Stimulated activated naive CD8-positive, alpha-beta T cell treated with anti-CD3 and anti-CD28 coated beads, Interleukin-15, Interleukin-2, amounts not matched to agents 100 ng/mL and 50 ng/mL, for 24 hours (primary cell): ENCODE data around the gene FGF8.

ENCODE experiments used
- H3K27ac Mint-ChIP-seq: one replicate; pipeline ENCODE4 v1.8.0; 2021; ENCODE audit warnings: mild to moderate bottlenecking, mixed read lengths
- H3K27me3 Mint-ChIP-seq: one replicate; pipeline ENCODE4 v1.8.0; 2021; ENCODE audit warnings: mixed read lengths
- H3K36me3 Mint-ChIP-seq: one replicate; pipeline ENCODE4 v1.8.0; 2021; ENCODE audit warnings: low read depth, mixed read lengths
- H3K4me1 Mint-ChIP-seq: one replicate; pipeline ENCODE4 v1.8.0; 2021; ENCODE audit warnings: low read depth, mixed read lengths
- H3K4me3 Mint-ChIP-seq: one replicate; pipeline ENCODE4 v1.8.0; 2021; ENCODE audit warnings: mild to moderate bottlenecking, mixed read lengths
- H3K9me3 Mint-ChIP-seq: one replicate; pipeline ENCODE4 v1.8.0; 2021; ENCODE audit warnings: mixed read lengths

The FGF8 gene

GRCh38 chr10:101775273-101776160, at the start of gene FGF8:
FGF8 (minus strand) TSS chr10:101776114; CDS start chr10:101775900, 214 bp downstream.
- Mint-ChIP-seq H3K9me3 (no peaks in the 10 kb centered on the region), H3K4me3 (peak within 1 kb of the TSS; percentile 13), H3K4me1 (peaks cover 20% of the 10 kb centered on the region), H3K27me3 (peaks cover 56% of the 10 kb centered on the region), H3K36me3 (peaks cover 15% of the 10 kb centered on the region), H3K27ac (no peak within 1 kb of the TSS)

DNA sequence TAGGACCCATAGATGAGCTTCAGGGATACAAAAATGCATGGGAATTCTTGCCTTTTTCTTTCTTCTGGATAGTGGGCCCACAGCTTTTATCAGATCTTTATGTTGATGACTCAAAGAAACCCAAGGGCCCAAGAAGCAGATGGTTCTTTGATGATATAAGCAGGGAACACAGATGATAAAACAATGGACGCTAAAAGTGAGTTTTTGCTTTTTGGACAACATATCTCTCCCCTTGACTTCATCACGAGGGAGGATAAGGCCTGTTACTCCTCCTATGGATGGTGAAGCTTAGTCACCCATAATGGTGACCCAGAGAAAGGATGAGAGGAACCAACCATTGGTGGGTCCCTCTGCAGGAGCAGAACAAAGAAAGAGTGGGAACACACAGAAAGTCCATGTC, 48.8 kb upstream of the FGF8 start:
- Mint-ChIP-seq H3K27me3 (no peaks in the 10 kb centered on the region), H3K4me3 (no peak overlapping the region), H3K27ac (no peak overlapping the region), H3K4me1 (peaks cover 20% of the 10 kb centered on the region), H3K9me3 (no peaks in the 10 kb centered on the region), H3K36me3 (peaks cover 8% of the 10 kb centered on the region)

- H3K4me3 Mint-ChIP-seq: peak overlapping the region; percentile 90
- H3K9me3 Mint-ChIP-seq: no peaks in the 10 kb centered on the region
- H3K4me1 Mint-ChIP-seq: peaks cover 41% of the 10 kb centered on the region
- peak overlapping the region; percentile 98 for H3K27ac Mint-ChIP-seq
- H3K27me3 Mint-ChIP-seq: no peaks in the 10 kb centered on the region
- peaks cover 22% of the 10 kb centered on the region for H3K36me3 Mint-ChIP-seq
Measured at GRCh38 chr10:101818872-101819633, 43.1 kb upstream of the FGF8 start.

GRCh38 chr10:101818119-101818871, 42.4 kb upstream of the FGF8 start, which contains the start of gene OGA:
OGA (minus strand) TSS chr10:101818444; CDS start chr10:101818022, 422 bp downstream.
- H3K36me3 Mint-ChIP-seq: peaks cover 27% of the 10 kb centered on the region
- H3K4me3 Mint-ChIP-seq: peak within 1 kb of the TSS; percentile 90

DNA sequence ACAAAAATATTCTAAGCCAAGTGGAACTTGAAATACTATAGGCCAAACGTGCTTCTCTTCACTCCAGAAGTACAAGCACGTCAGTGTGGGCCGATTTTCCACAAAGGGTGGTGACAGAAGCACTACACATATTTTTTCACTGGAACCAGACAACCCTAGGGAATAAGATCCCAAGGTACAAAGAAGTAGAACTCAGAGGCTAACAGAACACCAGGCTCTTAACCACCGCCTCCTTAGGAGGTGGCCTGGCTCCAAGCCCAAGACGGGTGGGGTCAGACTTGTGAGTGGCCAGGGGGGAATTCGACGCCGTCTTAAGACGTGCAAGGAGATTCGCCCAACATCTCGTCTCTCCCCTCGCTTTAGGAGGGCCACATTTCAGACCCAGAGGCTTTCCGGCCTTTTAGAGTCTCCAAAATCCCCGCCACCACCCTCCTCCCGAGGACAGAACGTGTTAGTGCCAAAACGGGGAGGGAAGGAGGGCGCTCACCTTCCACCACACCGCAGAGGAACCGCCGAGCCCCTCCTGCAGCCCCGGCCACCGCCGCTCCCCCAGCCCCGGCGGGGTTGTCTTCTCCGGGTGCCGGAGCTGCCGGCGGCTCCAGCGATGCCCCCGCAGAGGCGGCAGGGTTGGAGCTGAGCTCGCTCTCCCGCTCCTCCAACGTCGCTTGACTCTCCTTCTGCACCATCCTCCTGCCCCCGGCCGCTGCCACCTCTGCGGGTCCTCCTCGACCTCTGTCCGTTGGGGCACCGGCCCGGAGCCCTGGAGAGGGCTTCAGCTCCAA, 41.6 kb upstream of the FGF8 start:
- peaks cover 56% of the 10 kb centered on the region for H3K4me1 Mint-ChIP-seq
- no peaks in the 10 kb centered on the region for H3K27me3 Mint-ChIP-seq
- H3K9me3 Mint-ChIP-seq: no peaks in the 10 kb centered on the region
- H3K27ac Mint-ChIP-seq: peak overlapping the region; percentile 98
- peaks cover 35% of the 10 kb centered on the region for H3K36me3 Mint-ChIP-seq
- peak overlapping the region; percentile 90 for H3K4me3 Mint-ChIP-seq

More at GRCh38 chr10:101818119-101818871, 42.4 kb upstream of the FGF8 start, which contains the start of gene OGA:
- Mint-ChIP-seq H3K9me3 (no peaks in the 10 kb centered on the region), H3K4me1 (peaks cover 48% of the 10 kb centered on the region), H3K27me3 (no peaks in the 10 kb centered on the region), H3K27ac (peak within 1 kb of the TSS; percentile 98)

DNA sequence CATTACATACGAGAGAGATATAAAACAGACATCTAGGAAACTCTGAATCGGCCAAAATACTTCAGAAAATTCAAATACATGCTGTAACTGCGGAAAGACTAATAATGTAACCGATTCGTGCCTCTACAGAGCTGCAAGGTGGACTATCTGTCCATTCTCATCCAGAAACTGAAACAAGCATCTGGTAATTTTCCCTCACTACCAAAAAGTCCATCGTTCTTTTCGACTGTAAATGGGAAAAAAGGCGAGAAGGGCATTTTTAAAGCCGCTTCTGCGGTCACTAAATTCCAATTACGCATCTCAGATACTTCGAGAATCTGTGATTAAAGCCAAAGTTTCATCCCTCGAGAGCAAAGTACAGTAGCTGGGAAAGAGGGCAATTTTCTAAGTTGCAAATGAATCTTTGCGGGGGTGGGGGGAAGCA, 41.0 kb upstream of the FGF8 start:
- peaks cover 39% of the 10 kb centered on the region for H3K36me3 Mint-ChIP-seq
- peaks cover 58% of the 10 kb centered on the region for H3K4me1 Mint-ChIP-seq
- peak overlapping the region; percentile 90 for H3K4me3 Mint-ChIP-seq
- H3K9me3 Mint-ChIP-seq: no peaks in the 10 kb centered on the region
- peak overlapping the region; percentile 98 for H3K27ac Mint-ChIP-seq
- no peaks in the 10 kb centered on the region for H3K27me3 Mint-ChIP-seq

- H3K27ac Mint-ChIP-seq: peak overlapping the region; percentile 98
- H3K4me3 Mint-ChIP-seq: peak overlapping the region; percentile 90
- H3K36me3 Mint-ChIP-seq: peaks cover 44% of the 10 kb centered on the region
- no peaks in the 10 kb centered on the region for H3K9me3 Mint-ChIP-seq
- no peaks in the 10 kb centered on the region for H3K27me3 Mint-ChIP-seq
- H3K4me1 Mint-ChIP-seq: peaks cover 59% of the 10 kb centered on the region
Measured at GRCh38 chr10:101816376-101816775, 40.5 kb upstream of the FGF8 start.

DNA sequence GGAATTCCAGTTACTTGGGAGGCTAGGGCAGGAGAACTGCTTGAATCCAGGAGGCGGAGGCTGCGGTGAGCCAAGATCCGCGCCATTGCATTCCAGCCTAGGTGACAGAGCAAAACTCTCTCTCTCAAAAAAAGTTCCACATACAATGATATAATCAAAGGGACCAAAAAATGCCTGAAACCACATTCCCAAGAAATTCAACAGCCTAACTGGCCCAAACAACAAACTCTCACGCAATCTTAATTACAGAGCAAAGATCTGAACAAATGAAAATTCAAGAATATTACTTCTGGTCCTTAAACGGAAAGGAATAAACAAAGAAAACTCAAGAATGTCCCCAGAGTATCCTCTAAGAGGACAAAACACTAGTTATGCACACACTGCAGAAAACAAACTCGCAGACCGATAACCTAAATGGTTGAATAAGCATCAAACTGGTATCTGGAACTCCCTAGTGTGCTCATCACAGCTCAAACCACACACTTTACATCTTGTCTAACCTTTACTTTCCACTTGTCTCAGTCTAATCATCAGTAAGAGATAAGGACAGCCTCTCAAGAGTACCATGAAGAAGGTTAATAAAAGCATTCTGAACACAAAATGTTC, 38.7 kb upstream of the FGF8 start:
- Mint-ChIP-seq H3K27me3 (no peaks in the 10 kb centered on the region), H3K4me3 (peak overlapping the region; percentile 90), H3K9me3 (no peaks in the 10 kb centered on the region), H3K36me3 (peaks cover 53% of the 10 kb centered on the region), H3K27ac (peak overlapping the region; percentile 98), H3K4me1 (peaks cover 61% of the 10 kb centered on the region)

DNA sequence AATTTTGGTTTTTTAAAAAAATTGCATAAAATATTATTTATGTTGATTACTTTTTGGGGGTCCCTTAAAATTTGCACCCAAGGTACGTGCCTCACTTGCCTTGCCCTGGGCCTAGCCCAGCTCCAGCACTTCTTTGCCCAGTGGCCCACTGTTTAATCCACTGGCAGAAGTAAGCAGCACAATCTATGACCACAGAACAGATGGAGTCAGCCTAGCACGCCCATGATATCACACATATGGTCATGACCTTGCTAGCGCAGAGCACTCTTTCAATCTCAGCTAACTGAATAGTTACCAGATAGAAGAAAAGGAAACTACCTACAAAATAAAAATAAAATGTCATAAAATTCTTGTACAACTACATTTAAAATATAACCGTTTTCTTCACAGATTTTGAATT, 36.7 kb upstream of the FGF8 start:
- Mint-ChIP-seq H3K4me3 (no peak overlapping the region), H3K27ac (peak overlapping the region; percentile 4), H3K9me3 (no peaks in the 10 kb centered on the region), H3K27me3 (no peaks in the 10 kb centered on the region), H3K36me3 (peaks cover 65% of the 10 kb centered on the region), H3K4me1 (peaks cover 58% of the 10 kb centered on the region)

DNA sequence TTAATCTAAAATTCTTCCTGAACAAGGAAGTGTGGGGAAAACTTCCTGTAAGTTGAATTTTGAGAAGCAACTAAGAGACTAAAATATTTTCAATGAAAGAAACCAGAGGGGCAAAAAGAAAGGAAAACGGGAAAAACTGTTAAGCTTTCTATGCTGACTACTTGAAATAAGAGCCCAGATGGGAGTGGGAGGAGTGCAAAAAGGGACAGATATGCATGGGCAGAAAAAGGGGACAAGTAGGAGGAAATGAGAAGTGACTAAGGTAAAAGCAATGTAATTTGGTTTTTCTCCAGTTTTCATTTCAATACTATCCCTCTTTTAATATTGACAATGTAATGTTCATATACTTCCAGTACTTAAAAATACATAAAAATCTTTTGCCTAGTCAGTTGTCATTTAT, 31.2 kb upstream of the FGF8 start:
- H3K27me3 Mint-ChIP-seq: no peaks in the 10 kb centered on the region
- H3K4me1 Mint-ChIP-seq: peaks cover 38% of the 10 kb centered on the region
- H3K9me3 Mint-ChIP-seq: no peaks in the 10 kb centered on the region
- H3K27ac Mint-ChIP-seq: peak overlapping the region; percentile 51
- peaks cover 53% of the 10 kb centered on the region for H3K36me3 Mint-ChIP-seq
- H3K4me3 Mint-ChIP-seq: no peak overlapping the region

- H3K4me3 Mint-ChIP-seq: no peak overlapping the region
- H3K27me3 Mint-ChIP-seq: no peaks in the 10 kb centered on the region
- H3K27ac Mint-ChIP-seq: no peak overlapping the region
- H3K4me1 Mint-ChIP-seq: peaks cover 31% of the 10 kb centered on the region
- no peaks in the 10 kb centered on the region for H3K9me3 Mint-ChIP-seq
- peaks cover 55% of the 10 kb centered on the region for H3K36me3 Mint-ChIP-seq
Measured at GRCh38 chr10:101803511-101803910, 27.6 kb upstream of the FGF8 start.

DNA sequence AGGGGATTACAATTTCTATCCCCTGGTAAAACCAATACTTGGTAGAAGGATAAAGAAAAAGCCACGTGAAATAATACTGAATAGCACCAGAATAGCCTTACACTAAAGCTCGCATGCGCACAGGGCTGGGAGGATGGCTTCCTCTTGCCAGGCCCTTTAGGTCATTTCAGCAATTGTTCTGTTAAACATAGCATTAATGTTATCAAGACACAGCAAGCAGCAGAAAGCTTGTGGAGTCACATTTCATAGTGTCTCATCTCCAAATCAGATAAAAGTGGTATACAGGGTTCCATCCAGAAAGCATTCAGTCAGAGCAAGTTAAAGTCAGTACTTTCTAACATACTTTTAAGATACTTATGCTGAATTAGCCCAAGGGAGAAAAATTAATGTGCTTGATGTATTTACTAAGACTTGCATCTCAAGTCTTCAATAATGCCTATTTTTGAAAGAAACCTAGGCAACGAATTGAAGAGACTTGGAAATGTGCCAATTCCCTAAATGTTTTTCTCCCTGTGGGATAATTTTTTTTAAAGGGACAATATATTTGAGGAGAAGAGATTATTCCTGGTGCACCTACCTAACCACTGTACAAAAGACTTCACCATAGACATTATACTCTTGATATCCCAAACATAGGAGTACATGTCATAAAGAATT, 21.6 kb upstream of the FGF8 start:
- no peak overlapping the region for H3K27ac Mint-ChIP-seq
- H3K9me3 Mint-ChIP-seq: no peaks in the 10 kb centered on the region
- H3K4me3 Mint-ChIP-seq: no peak overlapping the region
- peaks cover 83% of the 10 kb centered on the region for H3K36me3 Mint-ChIP-seq
- peaks cover 23% of the 10 kb centered on the region for H3K4me1 Mint-ChIP-seq
- no peaks in the 10 kb centered on the region for H3K27me3 Mint-ChIP-seq

GRCh38 chr10:101793526-101793925, 17.6 kb upstream of the FGF8 start:
- no peak overlapping the region for H3K4me3 Mint-ChIP-seq
- H3K27me3 Mint-ChIP-seq: no peaks in the 10 kb centered on the region
- no peak overlapping the region for H3K27ac Mint-ChIP-seq
- H3K4me1 Mint-ChIP-seq: peaks cover 6% of the 10 kb centered on the region
- no peaks in the 10 kb centered on the region for H3K9me3 Mint-ChIP-seq
- H3K36me3 Mint-ChIP-seq: peaks cover 71% of the 10 kb centered on the region
